Measurements from ENCODE around the gene NRIP2. TPM values are rescaled to one million over a fixed set of nuclear protein-coding genes. Genes with fewer than 3 reads are reported as not detected.

Gene NRIP2
- total and polyA plus RNA-seq, 10 of the 15 experiments (the other 5 are each of a cell fraction or from before 2014, with no cell fraction given) = 0.04 to 0.83 (median 0.42) TPM; not detected in 7

- CTCF ChIA-PET = interaction anchor here (1.2 kb wide), 1 partner anchor 122 kb away, joined by 3 read pairs; no protein-coding TSS in a partner anchor
- BruUV-seq (replicated peaks) = no TSS peak
Measured at GRCh38 chr12:2805143-2805520, 29.7 kb downstream of the NRIP2 start.

More at GRCh38 chr12:2805143-2805520, 29.7 kb downstream of the NRIP2 start:
- in situ Hi-C loops (cut with MboI) (no loop called here), intact Hi-C loops (cut with micrococcal nuclease; ENCODE audit: unreplicated experiment) (no loop called here)
- ATAC-seq (no peak), FAIRE-seq (no peak), DNase-seq (ENCODE audit: low read depth, low spot score) (no peak)
- SMC1A ChIA-PET (ENCODE audit: uncharacterized antibody, unreplicated experiment) = no interaction called here
- H3K27ac ChIP-seq (ENCODE audit: control insufficient read depth, insufficient read depth) = no peak overlapping the region
- peaks cover 14% of the 10 kb centered on the region for H3K4me1 ChIP-seq (ENCODE audit: control insufficient read depth, insufficient read depth, low read length)
- H4K20me1 ChIP-seq (ENCODE audit: control insufficient read depth, insufficient read depth) = no peaks in the 10 kb centered on the region
- 56% methylated on average over 2 of the region's 2 CpGs for WGBS (ENCODE audit: insufficient coverage, insufficient replicate concordance, low lambda C conversion rate, missing lambda C conversion rate)
- no peak overlapping the region for H3K9ac ChIP-seq (ENCODE audit: control insufficient read depth, insufficient read depth, low read length)
- H2AFZ ChIP-seq (ENCODE audit: control insufficient read depth, low read depth, low read length) = no peak overlapping the region
- POLR2A ChIA-PET = interaction anchor here (0.9 kb wide), 1 partner anchor 10 kb away, joined by 3 read pairs; the partner anchor contains the start of gene FKBP4
- H3K79me2 ChIP-seq (ENCODE audit: control insufficient read depth, insufficient read depth, low read length) = no peaks in the 10 kb centered on the region
- peaks cover 19% of the 10 kb centered on the region in 2 experiments for H3K36me3 ChIP-seq (ENCODE audit: control insufficient read depth in 2 of 2, insufficient read depth in 2 of 2, low read length in 1 of 2)
- H3K4me3 ChIP-seq = no peak overlapping the region
- no peak for TF ChIP-seq PKNOX1 (IDR thresholded peaks at IDR 0.05)
- TF ChIP-seq MEF2B (IDR thresholded peaks at IDR 0.05; ENCODE audit: partially characterized antibody, poor library complexity, severe bottlenecking) = no peak
- TF ChIP-seq DPF2 (IDR thresholded peaks at IDR 0.05) = no peak
- TF ChIP-seq HSF1 (IDR thresholded peaks at IDR 0.05; ENCODE audit: low read depth, low read length) = no peak
- TF ChIP-seq NFIC (IDR thresholded peaks at IDR 0.05; ENCODE audit: low read depth, low read length) = no peak
- no peak for TF ChIP-seq ESRRA (IDR thresholded peaks at IDR 0.05; ENCODE audit: low read length)
- no peak for TF ChIP-seq ATF7 (IDR thresholded peaks at IDR 0.05; ENCODE audit: low read depth)
- TF ChIP-seq RAD21 (IDR thresholded peaks at IDR 0.05; ENCODE audit: insufficient read depth, low read depth, low read length) = no peak
- TF ChIP-seq ZNF592 (IDR thresholded peaks at IDR 0.05) = no peak
- no peaks in the 10 kb centered on the region for H3K27me3 ChIP-seq (replicated peaks in 1 of 2; ENCODE audit: control insufficient read depth in 2 of 2, insufficient read depth in 2 of 2, low read length in 1 of 2)
- H3K4me2 ChIP-seq (ENCODE audit: control insufficient read depth, insufficient read depth) = no peak overlapping the region
- RAD21 ChIA-PET (ENCODE audit: unreplicated experiment) = no interaction called here
- H3K9me3 ChIP-seq (replicated peaks; ENCODE audit: control insufficient read depth, insufficient read depth, low read length) = no peaks in the 10 kb centered on the region
